ENCODE results near the gene TEC.
A peak's percentile ranks its signal among the peaks of the same experiment; 100 is the strongest.
"Not testable (repeated sequence)": the region's sequence is repeated elsewhere in the genome, so short reads cannot be mapped to it uniquely, and the experiment has no call there.

The TEC gene

DNA sequence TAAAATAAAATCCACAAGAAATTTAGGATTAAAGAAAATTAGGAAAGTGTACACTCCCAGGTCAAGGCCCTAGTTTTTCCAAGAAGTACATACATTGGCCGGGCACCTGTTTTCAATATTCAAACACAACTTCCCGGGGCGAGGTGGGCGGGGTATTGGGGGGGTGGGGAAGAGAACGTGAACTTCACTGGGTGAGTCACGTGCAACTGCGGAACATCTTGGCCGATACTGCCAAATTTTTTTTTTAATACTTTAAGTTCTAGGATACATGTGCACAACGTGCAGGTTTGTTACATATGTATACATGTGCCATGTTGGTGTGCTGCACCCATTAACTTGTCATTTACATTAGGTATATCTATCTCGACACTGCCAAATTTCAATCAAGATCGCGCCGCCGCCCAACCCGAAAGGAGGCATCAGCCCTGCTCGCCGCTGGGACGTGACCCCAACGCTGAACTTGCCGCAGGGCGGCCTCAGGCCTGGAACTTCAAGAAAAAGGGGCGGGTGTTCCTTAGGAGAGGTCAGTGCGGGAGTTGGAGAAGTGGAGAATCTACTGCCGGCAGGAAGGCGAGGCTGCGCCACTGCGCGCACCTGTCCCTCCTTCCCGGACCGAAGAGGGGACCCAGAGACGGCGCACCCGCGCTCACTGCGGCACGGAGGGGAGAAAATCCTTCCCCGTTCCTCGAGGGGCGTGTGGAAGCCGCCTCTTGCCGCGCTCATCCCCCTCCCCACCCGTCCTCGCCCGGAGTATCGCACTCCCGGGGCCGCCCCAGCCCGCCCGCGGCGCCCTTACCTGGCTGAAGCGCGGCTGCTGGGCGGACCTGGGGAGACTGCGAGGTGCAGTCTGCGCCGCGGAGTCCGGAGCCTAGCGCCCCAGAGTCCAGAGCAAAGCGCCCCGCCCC is at the start of gene TEC:
TEC (minus strand) TSS at position 883 of the 905 bp plus-strand sequence. CDS start 41,224 bp downstream, outside the sequence.
- no peaks in the 10 kb centered on the region for H3K27me3 Mint-ChIP-seq
- peak within 1 kb of the TSS; percentile 96 for H3K27ac Mint-ChIP-seq
- ATAC-seq (replicated peaks) (peak; percentile 39 to 44), DNase-seq (peak; percentile 55)
- H3K4me1 Mint-ChIP-seq, result peaks cover 22 to 40% of the 10 kb centered on the region in 2 donors
- no peaks in the 10 kb centered on the region for H3K9me3 Mint-ChIP-seq
- H3K36me3 Mint-ChIP-seq, result peaks cover 4 to 16% of the 10 kb centered on the region in 2 donors
- H3K4me3 Mint-ChIP-seq, result peak within 1 kb of the TSS; percentile 88 to 97

GRCh38 chr4:48315728-48316630 is 46.3 kb upstream of the TEC start:
- Mint-ChIP-seq H3K4me1 (peaks cover 0 to 4% of the 10 kb centered on the region in 2 donors), H3K27me3 (no peaks in the 10 kb centered on the region), H3K36me3 (no peaks in the 10 kb centered on the region), H3K4me3 (no peak overlapping the region), H3K9me3 (peaks cover 0 to 2% of the 10 kb centered on the region in 2 donors), H3K27ac (no peak overlapping the region)
- ATAC-seq (replicated peaks) (peak; percentile 54 to 58), DNase-seq (no peak)

DNA sequence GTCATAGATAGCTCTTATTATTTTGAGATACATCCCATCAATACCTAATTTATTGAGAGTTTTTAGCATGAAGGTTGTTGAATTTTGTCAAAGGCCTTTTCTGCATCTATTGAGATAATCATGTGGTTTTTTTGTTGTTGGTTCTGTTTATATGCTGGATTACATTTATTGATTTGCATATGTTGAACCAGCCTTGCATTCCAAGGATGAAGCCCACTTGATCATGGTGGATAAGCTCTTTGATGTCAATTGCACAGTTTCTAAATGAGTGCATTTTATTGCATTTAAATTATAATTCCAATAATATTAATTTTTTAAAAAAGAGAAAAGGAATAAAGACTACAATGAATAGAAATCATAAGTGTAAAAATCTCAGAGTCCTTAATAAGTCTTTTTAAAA is 45.1 kb upstream of the TEC start:
- not testable (repeated sequence) for H3K4me1 Mint-ChIP-seq; H3K36me3 Mint-ChIP-seq; H3K27ac Mint-ChIP-seq; ATAC-seq (replicated peaks); DNase-seq; H3K9me3 Mint-ChIP-seq; H3K4me3 Mint-ChIP-seq; H3K27me3 Mint-ChIP-seq

- DNase-seq (no peak), ATAC-seq (replicated peaks) (no peak)
- Mint-ChIP-seq H3K4me1 (peaks cover 0 to 4% of the 10 kb centered on the region in 2 donors), H3K27me3 (no peaks in the 10 kb centered on the region), H3K36me3 (no peaks in the 10 kb centered on the region), H3K27ac (no peak overlapping the region), H3K4me3 (no peak overlapping the region), H3K9me3 (peaks cover 0 to 2% of the 10 kb centered on the region in 2 donors)
Observed at GRCh38 chr4:48311896-48312295, 42.3 kb upstream of the TEC start.

DNA sequence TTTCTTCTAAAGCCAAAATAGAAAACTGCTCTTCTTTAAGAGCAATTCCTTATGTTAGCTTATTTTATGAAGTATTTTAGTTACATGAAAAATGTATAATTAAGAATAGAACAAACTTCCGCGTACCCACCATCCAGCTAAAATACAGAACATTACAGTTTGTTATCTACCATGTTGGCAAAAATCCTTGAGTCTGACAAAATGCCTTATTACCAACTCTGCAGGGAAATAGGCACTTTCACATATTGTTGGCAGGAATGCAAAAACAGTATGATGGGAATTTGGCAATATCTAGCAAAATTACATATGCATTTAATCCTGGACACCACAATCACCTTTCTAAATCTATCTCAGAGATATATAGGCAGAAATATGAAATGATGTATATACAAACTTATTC is 39.3 kb upstream of the TEC start:
- no peaks in the 10 kb centered on the region for H3K4me1 Mint-ChIP-seq
- H3K27me3 Mint-ChIP-seq, result no peaks in the 10 kb centered on the region

GRCh38 chr4:48307528-48307927 is 37.9 kb upstream of the TEC start:
- DNase-seq, result no peak
- H3K4me3 Mint-ChIP-seq, result no peak overlapping the region

More for the DNA sequence above, 39.3 kb upstream of the TEC start:
- DNase-seq, result no peak
- H3K4me3 Mint-ChIP-seq, result no peak overlapping the region
- no peaks in the 10 kb centered on the region for H3K36me3 Mint-ChIP-seq
- H3K9me3 Mint-ChIP-seq, result no peaks in the 10 kb centered on the region
- no peak overlapping the region for H3K27ac Mint-ChIP-seq
- ATAC-seq (replicated peaks), result no peak

GRCh38 chr4:48305508-48305907 is 35.9 kb upstream of the TEC start:
- Mint-ChIP-seq H3K27me3 (peaks cover 7 to 10% of the 10 kb centered on the region in 2 donors), H3K36me3 (peaks cover 0 to 3% of the 10 kb centered on the region in 2 donors), H3K27ac (no peak overlapping the region), H3K4me3 (no peak overlapping the region), H3K9me3 (no peaks in the 10 kb centered on the region), H3K4me1 (no peaks in the 10 kb centered on the region)
- ATAC-seq (replicated peaks) (no peak), DNase-seq (no peak)

More at GRCh38 chr4:48307528-48307927, 37.9 kb upstream of the TEC start:
- peaks cover 4 to 7% of the 10 kb centered on the region in 2 donors for H3K27me3 Mint-ChIP-seq
- no peaks in the 10 kb centered on the region for H3K9me3 Mint-ChIP-seq
- ATAC-seq (replicated peaks), result no peak
- peaks cover 0 to 3% of the 10 kb centered on the region in 2 donors for H3K36me3 Mint-ChIP-seq
- no peak overlapping the region for H3K27ac Mint-ChIP-seq
- no peaks in the 10 kb centered on the region for H3K4me1 Mint-ChIP-seq

DNA sequence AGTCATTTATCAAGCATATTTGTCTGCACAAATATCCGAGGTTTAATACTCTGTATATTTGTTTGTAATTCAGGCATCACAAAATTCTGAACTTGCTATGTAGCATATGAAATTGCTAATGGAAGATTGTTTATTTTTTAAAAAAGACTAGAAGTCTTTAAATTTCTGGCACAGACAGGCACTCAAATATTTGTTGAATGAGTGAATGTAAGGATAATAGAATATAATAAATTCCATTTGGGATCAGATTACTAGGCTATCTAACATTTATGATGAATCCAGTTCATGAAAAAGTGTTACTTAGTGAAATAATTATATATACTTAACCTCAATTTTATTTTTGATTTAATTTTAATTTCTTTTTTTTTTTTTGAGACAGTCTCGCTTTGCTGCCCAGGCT is 30.4 kb upstream of the TEC start:
- peaks cover 0 to 3% of the 10 kb centered on the region in 2 donors for H3K36me3 Mint-ChIP-seq
- DNase-seq (no peak), ATAC-seq (replicated peaks) (no peak)
- no peak overlapping the region for H3K4me3 Mint-ChIP-seq
- H3K27me3 Mint-ChIP-seq, result peaks cover 7 to 10% of the 10 kb centered on the region in 2 donors
- H3K9me3 Mint-ChIP-seq, result no peaks in the 10 kb centered on the region
- H3K4me1 Mint-ChIP-seq, result peaks cover 0 to 2% of the 10 kb centered on the region in 2 donors
- H3K27ac Mint-ChIP-seq, result no peak overlapping the region

DNA sequence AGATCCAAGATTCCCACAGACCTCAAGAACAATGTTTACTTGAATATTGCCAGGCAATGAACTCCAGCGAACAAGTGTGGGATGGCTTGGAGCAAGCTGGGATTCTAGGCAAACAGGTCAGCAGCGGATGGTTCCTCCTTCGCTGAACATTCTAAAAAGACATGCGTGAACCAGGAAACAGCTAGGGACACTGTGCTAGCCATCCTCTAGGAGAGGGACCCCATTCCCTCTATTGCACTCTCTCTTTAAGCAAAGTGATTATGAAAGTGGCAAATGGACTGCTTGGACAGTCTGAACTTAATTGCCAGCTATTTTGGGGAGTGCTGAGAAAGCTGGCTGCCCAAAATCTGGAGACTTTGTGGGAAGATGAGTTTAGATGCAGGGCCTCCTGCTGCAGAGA is 29.9 kb upstream of the TEC start:
- peaks cover 0 to 3% of the 10 kb centered on the region in 2 donors for H3K36me3 Mint-ChIP-seq
- no peak overlapping the region for H3K4me3 Mint-ChIP-seq
- ATAC-seq (replicated peaks) (no peak), DNase-seq (no peak)
- H3K27ac Mint-ChIP-seq, result no peak overlapping the region
- H3K4me1 Mint-ChIP-seq, result peaks cover 0 to 2% of the 10 kb centered on the region in 2 donors
- no peaks in the 10 kb centered on the region for H3K9me3 Mint-ChIP-seq
- peaks cover 7 to 10% of the 10 kb centered on the region in 2 donors for H3K27me3 Mint-ChIP-seq

DNA sequence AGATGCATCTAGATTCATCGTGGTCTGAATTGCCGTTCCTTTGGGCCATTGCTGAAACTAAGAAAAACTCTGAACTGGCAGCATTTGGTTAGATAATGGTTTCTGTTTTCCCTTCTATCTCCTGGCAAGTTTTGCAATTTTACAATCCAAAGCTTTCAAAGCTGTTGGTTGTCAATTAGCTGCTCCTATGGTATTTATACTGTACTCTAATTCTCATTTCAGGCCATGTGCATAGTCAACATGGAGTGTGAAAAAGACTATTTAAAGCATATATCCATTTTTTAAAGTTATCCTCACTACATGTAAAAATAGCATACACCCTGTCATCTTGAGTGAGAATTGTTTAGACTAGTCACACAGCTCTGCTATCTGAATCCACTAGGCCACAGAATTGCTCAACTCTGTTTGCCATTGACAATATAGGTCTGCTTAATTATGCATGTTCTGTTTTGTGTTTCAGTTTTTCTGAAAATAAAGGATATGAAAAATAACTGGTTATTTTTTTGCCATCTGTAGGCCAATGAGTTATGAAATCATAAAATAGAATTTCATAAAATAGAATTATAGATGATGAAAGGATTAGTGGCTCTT is 27.7 kb upstream of the TEC start:
- no peak overlapping the region for H3K4me3 Mint-ChIP-seq
- DNase-seq (no peak), ATAC-seq (replicated peaks) (no peak)
- peaks cover 0 to 2% of the 10 kb centered on the region in 2 donors for H3K36me3 Mint-ChIP-seq
- peaks cover 0 to 2% of the 10 kb centered on the region in 2 donors for H3K4me1 Mint-ChIP-seq
- no peak overlapping the region for H3K27ac Mint-ChIP-seq
- H3K9me3 Mint-ChIP-seq, result no peaks in the 10 kb centered on the region
- H3K27me3 Mint-ChIP-seq, result peaks cover 0 to 5% of the 10 kb centered on the region in 2 donors

GRCh38 chr4:48296365-48296764 is 26.7 kb upstream of the TEC start:
- no peaks in the 10 kb centered on the region for H3K9me3 Mint-ChIP-seq
- H3K4me3 Mint-ChIP-seq, result no peak overlapping the region
- H3K36me3 Mint-ChIP-seq, result peaks cover 0 to 4% of the 10 kb centered on the region in 2 donors
- H3K27ac Mint-ChIP-seq, result no peak overlapping the region
- no peak for DNase-seq
- peaks cover 0 to 2% of the 10 kb centered on the region in 2 donors for H3K4me1 Mint-ChIP-seq
- ATAC-seq (replicated peaks), result peak in 1 of 2 donors; percentile 18
- H3K27me3 Mint-ChIP-seq, result no peaks in the 10 kb centered on the region

GRCh38 chr4:48295116-48295515 is 25.5 kb upstream of the TEC start:
- no peak for DNase-seq
- Mint-ChIP-seq H3K4me3 (no peak overlapping the region), H3K27me3 (no peaks in the 10 kb centered on the region), H3K36me3 (peaks cover 0 to 4% of the 10 kb centered on the region in 2 donors), H3K27ac (no peak overlapping the region), H3K9me3 (no peaks in the 10 kb centered on the region), H3K4me1 (peaks cover 0 to 2% of the 10 kb centered on the region in 2 donors)
- ATAC-seq (replicated peaks), result no peak

GRCh38 chr4:48292218-48292790 is 22.7 kb upstream of the TEC start:
- not testable (repeated sequence) for H3K4me1 Mint-ChIP-seq; H3K4me3 Mint-ChIP-seq; H3K36me3 Mint-ChIP-seq; H3K27ac Mint-ChIP-seq; DNase-seq; H3K9me3 Mint-ChIP-seq; ATAC-seq (replicated peaks); H3K27me3 Mint-ChIP-seq

All from stimulated activated naive B cell treated with anti-CD40 and anti-IgM and Interleukin-4, amounts not matched to agents 10 μg/mL and 1 μg/mL and 100 μg/mL, for 72 hours (primary cell).